Cardiac fibroblast (primary cell): ENCODE measurements around the gene TMEM221.
A peak's percentile ranks its signal among the peaks of the same experiment; 100 is the strongest.

Experiments used
- DNase-seq, 2 donors: peaks; one replicate each; pipeline versions ENCODE4 v3.0.0 to v3.0.0-alpha.2; 2010; ENCODE audit warnings: low read depth in 2 of 2
- H3K4me3 ChIP-seq, 2 donors: replicated peaks in 1 of 2; 1 replicate in 1 of 2; 2 replicates in 1 of 2; pipeline ENCODE4 v1.5.1; 2011; ENCODE audit warnings: low read depth in 2 of 2, low read length in 2 of 2, mild to moderate bottlenecking in 2 of 2, moderate library complexity in 1 of 2
- CTCF ChIP-seq: IDR thresholded peaks from one replicate; pipeline ENCODE4 v1.5.1; 2011; ENCODE audit warnings: low read depth, mild to moderate bottlenecking, low read length, inconsistent platforms

Gene TMEM221

GRCh38 chr19:17389288-17389687 lies 59.2 kb downstream of the TMEM221 start:
- TF ChIP-seq CTCF = no peak
- no peak for DNase-seq
- no peak overlapping the region for H3K4me3 ChIP-seq

- TF ChIP-seq CTCF = peak; percentile 94
- peak; percentile 60 to 78 for DNase-seq
- H3K4me3 ChIP-seq = no peak overlapping the region
Observed at GRCh38 chr19:17385878-17386611, 62.4 kb downstream of the TMEM221 start.
